ENCODE measurements around the gene SPACDR. TPM values are rescaled to one million over a fixed set of nuclear protein-coding genes. Genes with fewer than 3 reads are reported as not detected.

The SPACDR gene
- total RNA-seq, 1 donor from 2014 or later = not detected

DNA sequence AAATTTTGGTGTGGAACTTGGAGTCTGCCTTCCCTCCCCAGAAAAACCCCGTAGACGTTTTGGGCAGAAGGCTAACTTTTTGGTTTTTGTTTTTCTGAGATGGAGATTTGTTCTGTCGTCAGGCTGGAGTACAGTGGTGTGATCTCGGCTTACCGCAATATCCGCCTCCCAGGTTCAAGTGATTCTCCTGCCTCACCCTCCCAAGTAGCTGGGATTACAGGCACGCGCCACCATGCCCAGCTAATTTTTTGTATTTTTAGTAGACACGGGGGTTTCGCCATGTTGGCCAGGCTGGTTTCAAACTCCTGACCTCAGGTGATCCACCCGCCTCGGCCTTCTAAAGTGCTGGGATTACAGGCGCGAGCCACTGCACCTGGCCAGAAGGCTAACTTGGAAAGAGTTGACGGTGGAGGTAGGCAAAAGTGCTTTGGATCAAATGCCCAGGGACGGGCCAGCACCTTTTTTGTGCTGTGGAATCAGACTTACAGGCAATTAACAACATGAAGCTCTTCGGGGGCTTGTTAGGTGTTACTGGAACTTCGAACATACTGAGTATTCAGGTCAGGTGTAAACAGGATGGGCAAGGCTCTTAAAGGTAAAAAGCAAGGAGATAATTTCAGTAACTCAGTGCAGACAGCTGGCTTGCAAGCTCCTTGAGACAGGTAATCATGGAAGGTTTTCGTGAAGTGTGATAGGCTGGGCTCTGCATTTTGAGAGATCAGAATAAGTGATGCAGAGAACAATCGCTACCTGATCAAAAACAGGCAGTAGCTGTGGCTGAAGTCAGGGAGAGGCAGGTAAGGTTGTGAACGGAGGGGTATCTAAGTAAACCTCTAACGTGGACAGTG, 29.5 kb downstream of the SPACDR start:
- TF ChIP-seq, protein P1, sequence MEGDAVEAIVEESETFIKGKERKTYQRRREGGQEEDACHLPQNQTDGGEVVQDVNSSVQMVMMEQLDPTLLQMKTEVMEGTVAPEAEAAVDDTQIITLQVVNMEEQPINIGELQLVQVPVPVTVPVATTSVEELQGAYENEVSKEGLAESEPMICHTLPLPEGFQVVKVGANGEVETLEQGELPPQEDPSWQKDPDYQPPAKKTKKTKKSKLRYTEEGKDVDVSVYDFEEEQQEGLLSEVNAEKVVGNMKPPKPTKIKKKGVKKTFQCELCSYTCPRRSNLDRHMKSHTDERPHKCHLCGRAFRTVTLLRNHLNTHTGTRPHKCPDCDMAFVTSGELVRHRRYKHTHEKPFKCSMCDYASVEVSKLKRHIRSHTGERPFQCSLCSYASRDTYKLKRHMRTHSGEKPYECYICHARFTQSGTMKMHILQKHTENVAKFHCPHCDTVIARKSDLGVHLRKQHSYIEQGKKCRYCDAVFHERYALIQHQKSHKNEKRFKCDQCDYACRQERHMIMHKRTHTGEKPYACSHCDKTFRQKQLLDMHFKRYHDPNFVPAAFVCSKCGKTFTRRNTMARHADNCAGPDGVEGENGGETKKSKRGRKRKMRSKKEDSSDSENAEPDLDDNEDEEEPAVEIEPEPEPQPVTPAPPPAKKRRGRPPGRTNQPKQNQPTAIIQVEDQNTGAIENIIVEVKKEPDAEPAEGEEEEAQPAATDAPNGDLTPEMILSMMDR (IDR thresholded peaks at IDR 0.05; ENCODE audit: insufficient read depth, low read length, poor library complexity, severe bottlenecking) = no peak
- DNase-seq (ENCODE audit: low read depth) = no peak
- Histone ChIP-seq H3K27me3 (ENCODE audit: control insufficient read depth, insufficient read depth, low read length) (no peaks in the 10 kb centered on the region), H3K36me3 (ENCODE audit: control insufficient read depth, insufficient read depth, low read length) (peaks cover 2% of the 10 kb centered on the region), H3K4me3 (ENCODE audit: low read depth, low read length) (peak overlapping the region; percentile 95)

DNA sequence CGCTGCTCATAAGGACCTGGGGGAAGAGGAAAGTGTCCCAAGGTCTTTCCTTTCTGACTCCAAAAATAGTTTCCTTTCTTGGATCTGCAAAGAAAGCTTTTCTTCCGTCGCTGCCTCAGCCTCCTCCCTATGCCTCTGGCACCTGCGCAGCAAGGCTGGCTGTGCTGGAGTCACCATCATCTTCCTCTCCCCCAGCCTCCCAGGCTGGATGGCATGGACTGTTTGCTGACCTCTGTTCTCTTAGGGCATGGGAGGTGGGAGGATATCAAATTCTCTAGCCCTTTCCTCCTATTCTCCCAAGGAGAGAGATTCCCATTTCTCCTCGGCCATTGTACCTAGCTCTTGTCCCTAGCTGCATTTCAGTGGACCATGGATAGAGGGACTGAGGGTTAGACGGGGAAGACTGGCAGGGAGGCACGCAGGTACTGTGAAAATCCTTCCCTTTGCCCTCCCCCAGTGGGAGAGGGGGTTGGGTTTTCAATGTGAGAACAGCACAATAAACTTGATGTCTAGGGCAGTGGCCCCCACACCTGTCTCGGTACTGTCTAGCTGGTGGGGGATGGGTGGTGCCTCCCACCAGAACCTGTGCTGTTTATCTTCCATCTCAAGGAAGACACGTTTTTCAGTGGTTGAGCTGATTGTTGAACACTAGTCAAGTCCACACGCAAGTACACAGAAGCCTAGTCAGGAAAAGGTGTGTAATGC, 30.3 kb downstream of the SPACDR start:
- H3K36me3 ChIP-seq (ENCODE audit: control insufficient read depth, insufficient read depth, low read length) = peaks cover 2% of the 10 kb centered on the region
- no peak for DNase-seq (ENCODE audit: low read depth)
- H3K4me3 ChIP-seq (ENCODE audit: low read depth, low read length) = no peak overlapping the region
- TF ChIP-seq, protein P1 (IDR thresholded peaks at IDR 0.05; ENCODE audit: insufficient read depth, low read length, poor library complexity, severe bottlenecking) = no peak
- H3K27me3 ChIP-seq (ENCODE audit: control insufficient read depth, insufficient read depth, low read length) = no peaks in the 10 kb centered on the region

DNA sequence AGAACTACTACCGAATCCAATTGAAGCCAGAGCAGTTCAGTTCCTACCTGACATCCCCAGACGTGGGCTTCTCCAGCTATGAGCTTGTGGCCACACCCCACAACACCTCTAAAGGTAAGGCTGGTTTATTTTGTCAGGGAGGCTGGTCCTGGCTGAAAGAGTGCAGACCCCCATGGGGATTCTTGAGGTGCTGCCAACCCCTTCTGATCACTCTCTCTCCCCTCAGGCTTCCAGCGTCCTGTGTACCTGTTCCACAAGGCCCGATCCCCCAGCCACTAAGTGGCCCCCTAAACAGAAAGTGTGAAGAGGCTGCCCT, 30.8 kb downstream of the SPACDR start:
- DNase-seq (ENCODE audit: low read depth) = no peak
- Histone ChIP-seq H3K4me3 (ENCODE audit: low read depth, low read length) (no peak overlapping the region), H3K27me3 (ENCODE audit: control insufficient read depth, insufficient read depth, low read length) (no peaks in the 10 kb centered on the region), H3K36me3 (ENCODE audit: control insufficient read depth, insufficient read depth, low read length) (peaks cover 2% of the 10 kb centered on the region)
- TF ChIP-seq, protein P1 (IDR thresholded peaks at IDR 0.05; ENCODE audit: insufficient read depth, low read length, poor library complexity, severe bottlenecking) = no peak

DNA sequence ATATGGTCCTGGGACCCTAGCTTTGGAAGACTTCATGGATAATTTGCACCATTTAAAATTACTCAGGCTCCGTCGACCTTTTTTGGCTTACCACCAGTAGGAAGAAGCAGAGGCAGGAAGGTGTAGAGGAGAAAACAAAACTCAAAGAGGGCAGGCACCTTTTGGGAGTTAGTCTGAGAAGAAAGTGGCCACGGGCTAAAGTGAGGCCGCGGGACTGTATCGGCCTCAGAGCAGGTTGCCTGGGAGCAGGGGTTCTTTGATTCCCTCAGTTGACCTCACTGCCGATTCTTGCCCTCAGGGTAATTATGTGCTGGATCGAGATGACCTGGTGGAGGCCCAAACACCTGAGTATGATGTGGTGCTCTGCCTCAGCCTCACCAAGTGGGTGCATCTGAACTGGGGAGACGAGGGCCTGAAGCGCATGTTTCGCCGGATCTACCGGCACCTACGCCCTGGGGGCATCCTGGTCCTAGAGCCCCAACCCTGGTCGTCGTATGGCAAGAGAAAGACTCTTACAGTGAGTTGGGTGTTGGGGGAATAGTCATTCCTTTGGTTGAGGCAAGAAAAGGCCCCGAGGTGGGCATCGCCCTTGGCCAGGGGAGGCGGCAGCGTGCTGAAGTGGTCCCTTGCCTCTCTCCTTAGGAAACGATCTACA, 31.3 kb downstream of the SPACDR start:
- DNase-seq (ENCODE audit: low read depth) = no peak
- TF ChIP-seq, protein P1 (IDR thresholded peaks at IDR 0.05; ENCODE audit: insufficient read depth, low read length, poor library complexity, severe bottlenecking) = no peak
- Histone ChIP-seq H3K27me3 (ENCODE audit: control insufficient read depth, insufficient read depth, low read length) (no peaks in the 10 kb centered on the region), H3K4me3 (ENCODE audit: low read depth, low read length) (no peak overlapping the region), H3K36me3 (ENCODE audit: control insufficient read depth, insufficient read depth, low read length) (peaks cover 2% of the 10 kb centered on the region)

DNA sequence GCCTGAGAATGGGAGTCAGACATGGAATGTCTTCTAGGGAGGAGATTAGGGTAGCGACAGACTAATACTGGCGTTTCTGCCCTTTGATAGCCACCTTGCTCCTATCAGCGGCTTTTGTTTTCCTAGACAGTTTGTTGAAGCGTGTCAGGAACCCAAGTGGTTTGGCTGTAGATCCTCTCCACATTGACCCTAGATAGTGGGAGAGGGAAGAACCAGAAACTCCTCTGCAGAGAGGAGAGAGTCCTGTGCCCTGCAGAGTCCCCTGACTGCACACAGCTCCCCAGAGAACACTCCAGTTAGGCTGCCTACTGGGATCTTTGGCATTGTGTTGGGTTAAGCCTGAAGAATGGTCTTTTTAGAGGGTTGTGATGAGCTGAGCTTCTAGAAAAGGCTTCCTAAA, 32.0 kb downstream of the SPACDR start:
- H3K27me3 ChIP-seq (ENCODE audit: control insufficient read depth, insufficient read depth, low read length) = no peaks in the 10 kb centered on the region
- peaks cover 2% of the 10 kb centered on the region for H3K36me3 ChIP-seq (ENCODE audit: control insufficient read depth, insufficient read depth, low read length)
- TF ChIP-seq, protein P1 (IDR thresholded peaks at IDR 0.05; ENCODE audit: insufficient read depth, low read length, poor library complexity, severe bottlenecking) = no peak
- H3K4me3 ChIP-seq (ENCODE audit: low read depth, low read length) = no peak overlapping the region
- no peak for DNase-seq (ENCODE audit: low read depth)

Measured in kidney epithelial cell (primary cell).